Smooth muscle cell of trachea (primary cell): Measurements from ENCODE around the gene COTL1. TPM values are rescaled to one million over a fixed set of nuclear protein-coding genes. Genes with fewer than 3 reads are reported as not detected.

Experiments used
- total RNA-seq: library from RNA; depleted of rRNA; stranded (reverse); fragments of >200 nt; gene quantifications from 2 replicates; pipeline ENCODE4 v1.2.1, GENCODE V29; 2014

The COTL1 gene
- 160 and 175 TPM in 2 replicates for total RNA-seq

GRCh38 chr16:84617791-84618580 lies at the start of gene COTL1:
COTL1 (minus strand) TSS chr16:84618078; CDS start chr16:84617914, 164 bp downstream.

GRCh38 chr16:84647828-84648594 lies 30.1 kb upstream of the COTL1 start, which contains the start of gene KLHL36:
KLHL36 (plus strand) TSS chr16:84648511; CDS start chr16:84650868, 2,357 bp downstream.

Other genes starting within 250 kb of the COTL1 start
- gene ATP2C2, start 249.5 kb downstream of the COTL1 start, total RNA-seq = not detected in 2 replicates
- 19.8 and 20.7 TPM in 2 replicates for gene MEAK7, start 113.4 kb downstream of the COTL1 start, total RNA-seq
- gene KLHL36, start 30.4 kb upstream of the COTL1 start, total RNA-seq = 75.2 and 146 TPM in 2 replicates
- 51.8 and 54.9 TPM in 2 replicates for gene USP10, start 81.9 kb upstream of the COTL1 start, total RNA-seq
- 3.6 and 5.8 TPM in 2 replicates for gene CRISPLD2, start 201.9 kb upstream of the COTL1 start, total RNA-seq